ENCODE measurements around the gene THBD. TPM values are rescaled to one million over a fixed set of nuclear protein-coding genes. Genes with fewer than 3 reads are reported as not detected.

THBD gene
- total and polyA plus RNA-seq, 5 donors from 2014 or later, result not detected

DNA sequence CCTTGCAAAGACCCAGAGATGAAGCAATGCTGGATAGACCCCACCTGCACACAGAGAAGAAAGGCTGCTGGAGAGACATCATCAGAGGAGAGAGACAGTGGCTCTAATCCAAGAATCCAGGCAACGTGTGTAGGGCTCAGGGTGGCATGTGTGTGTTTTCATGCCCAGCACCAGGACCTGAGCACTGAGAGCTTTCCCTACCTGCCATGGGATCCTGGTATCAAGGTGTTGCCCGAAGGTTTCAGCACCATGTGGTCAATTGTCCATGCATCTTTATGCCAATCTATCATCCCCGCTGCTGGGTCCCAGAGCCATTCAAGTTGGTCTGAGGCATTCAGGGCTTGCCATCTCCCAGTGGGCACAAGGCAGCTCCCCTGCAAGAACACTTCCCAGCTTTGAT lies 44.1 kb upstream of the THBD start:
- Mint-ChIP-seq H3K9me3 (no peaks in the 10 kb centered on the region), H3K36me3 (no peaks in the 10 kb centered on the region), H3K27me3 (peaks cover 9% of the 10 kb centered on the region), H3K4me1 (no peaks in the 10 kb centered on the region), H3K27ac (peak overlapping the region in 1 of 3 donors; percentile 28), H3K4me3 (no peak overlapping the region)
- DNase-seq, result no peak
- H3K27ac ChIP-seq (ENCODE audit: insufficient read depth, low read length, poor library complexity, severe bottlenecking), result no peak overlapping the region
- H3K4me3 ChIP-seq (ENCODE audit: low read depth, low read length), result no peak overlapping the region
- no peaks in the 10 kb centered on the region for H3K36me3 ChIP-seq (ENCODE audit: control insufficient read depth, insufficient read depth, low read length)
- no peak for ATAC-seq (ENCODE audit: low read depth in 2 of 2)
- no peaks in the 10 kb centered on the region for H3K27me3 ChIP-seq (ENCODE audit: control insufficient read depth, insufficient read depth, low read length)
- no peaks in the 10 kb centered on the region for H3K9me3 ChIP-seq (ENCODE audit: control insufficient read depth in 2 of 2, low read length in 2 of 2)
- H3K4me1 ChIP-seq (ENCODE audit: control insufficient read depth, insufficient read depth, low read length, poor library complexity, severe bottlenecking), result no peaks in the 10 kb centered on the region

- peaks cover 0 to under 1% (median under 1%) of the 10 kb centered on the region in 4 donors for H3K4me1 Mint-ChIP-seq
- peaks cover 6% of the 10 kb centered on the region for H3K27me3 Mint-ChIP-seq
- no peak overlapping the region for H3K4me3 Mint-ChIP-seq
- H3K27me3 ChIP-seq (ENCODE audit: control insufficient read depth, insufficient read depth, low read length), result no peaks in the 10 kb centered on the region
- no peak for ATAC-seq (ENCODE audit: low read depth in 2 of 2)
- no peaks in the 10 kb centered on the region for H3K36me3 Mint-ChIP-seq
- H3K4me1 ChIP-seq (ENCODE audit: control insufficient read depth, insufficient read depth, low read length, poor library complexity, severe bottlenecking), result no peaks in the 10 kb centered on the region
- H3K27ac Mint-ChIP-seq, result peak overlapping the region in 1 of 3 donors; percentile 28
- no peaks in the 10 kb centered on the region for H3K9me3 ChIP-seq (ENCODE audit: control insufficient read depth in 2 of 2, low read length in 2 of 2)
- H3K9me3 Mint-ChIP-seq, result no peaks in the 10 kb centered on the region
- DNase-seq, result no peak
- no peaks in the 10 kb centered on the region for H3K36me3 ChIP-seq (ENCODE audit: control insufficient read depth, insufficient read depth, low read length)
- H3K27ac ChIP-seq (ENCODE audit: insufficient read depth, low read length, poor library complexity, severe bottlenecking), result no peak overlapping the region
- no peak overlapping the region for H3K4me3 ChIP-seq (ENCODE audit: low read depth, low read length)
Measured at GRCh38 chr20:23092861-23093495, 43.5 kb upstream of the THBD start.

GRCh38 chr20:23092384-23092756 lies 42.9 kb upstream of the THBD start:
- H3K36me3 Mint-ChIP-seq, result no peaks in the 10 kb centered on the region
- Histone ChIP-seq H3K9me3 (ENCODE audit: control insufficient read depth in 2 of 2, low read length in 2 of 2) (no peaks in the 10 kb centered on the region), H3K4me3 (ENCODE audit: low read depth, low read length) (no peak overlapping the region), H3K27me3 (ENCODE audit: control insufficient read depth, insufficient read depth, low read length) (no peaks in the 10 kb centered on the region), H3K4me1 (ENCODE audit: control insufficient read depth, insufficient read depth, low read length, poor library complexity, severe bottlenecking) (no peaks in the 10 kb centered on the region), H3K27ac (ENCODE audit: insufficient read depth, low read length, poor library complexity, severe bottlenecking) (no peak overlapping the region), H3K36me3 (ENCODE audit: control insufficient read depth, insufficient read depth, low read length) (no peaks in the 10 kb centered on the region)
- H3K9me3 Mint-ChIP-seq, result no peaks in the 10 kb centered on the region
- H3K27me3 Mint-ChIP-seq, result peaks cover 11% of the 10 kb centered on the region
- no peak for ATAC-seq (ENCODE audit: low read depth in 2 of 2)
- H3K27ac Mint-ChIP-seq, result no peak overlapping the region
- peaks cover 0 to 6% (median 3%) of the 10 kb centered on the region in 4 donors for H3K4me1 Mint-ChIP-seq
- H3K4me3 Mint-ChIP-seq, result no peak overlapping the region
- no peak for DNase-seq

DNA sequence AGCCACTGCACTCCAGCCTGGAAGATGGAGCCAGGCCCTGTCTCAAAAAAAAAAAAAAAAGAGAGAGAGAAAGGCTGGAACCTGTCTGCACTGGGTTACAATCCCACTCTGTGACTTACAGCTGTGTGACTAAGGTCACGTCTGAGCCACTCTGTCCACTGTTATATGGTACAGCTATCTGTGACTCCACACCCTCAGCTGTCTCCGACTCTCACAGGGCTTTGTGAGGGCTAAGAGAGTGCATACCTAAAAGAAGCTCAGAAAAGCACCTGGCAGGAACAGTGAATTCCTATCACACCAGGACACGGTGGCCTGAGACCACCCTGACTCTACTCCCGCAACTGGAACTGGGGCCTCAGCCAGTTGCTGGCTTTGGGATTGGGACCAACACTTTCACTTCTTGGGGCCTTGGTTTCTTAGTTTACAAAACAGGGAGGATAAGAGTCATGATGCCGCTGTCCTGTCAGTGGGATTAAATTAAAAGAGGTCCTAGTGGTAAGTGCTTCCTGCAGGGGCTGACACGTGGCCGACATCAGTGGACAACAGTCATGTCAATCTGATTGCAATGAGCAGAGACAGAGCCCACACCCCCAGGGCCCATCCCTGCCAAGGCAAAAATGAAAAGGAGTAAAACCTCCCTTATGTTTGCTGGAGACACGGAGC lies 42.4 kb upstream of the THBD start:
- H3K36me3 Mint-ChIP-seq, result no peaks in the 10 kb centered on the region
- no peak for DNase-seq
- Histone ChIP-seq H3K4me1 (ENCODE audit: control insufficient read depth, insufficient read depth, low read length, poor library complexity, severe bottlenecking) (peaks cover 5% of the 10 kb centered on the region), H3K27me3 (ENCODE audit: control insufficient read depth, insufficient read depth, low read length) (no peaks in the 10 kb centered on the region), H3K9me3 (ENCODE audit: control insufficient read depth in 2 of 2, low read length in 2 of 2) (no peaks in the 10 kb centered on the region), H3K27ac (ENCODE audit: insufficient read depth, low read length, poor library complexity, severe bottlenecking) (no peak overlapping the region), H3K4me3 (ENCODE audit: low read depth, low read length) (no peak overlapping the region), H3K36me3 (ENCODE audit: control insufficient read depth, insufficient read depth, low read length) (no peaks in the 10 kb centered on the region)
- peaks cover 0 to 9% (median 5%) of the 10 kb centered on the region in 4 donors for H3K4me1 Mint-ChIP-seq
- ATAC-seq (ENCODE audit: low read depth in 2 of 2), result no peak
- H3K9me3 Mint-ChIP-seq, result no peaks in the 10 kb centered on the region
- H3K4me3 Mint-ChIP-seq, result no peak overlapping the region
- peaks cover 12% of the 10 kb centered on the region for H3K27me3 Mint-ChIP-seq
- no peak overlapping the region for H3K27ac Mint-ChIP-seq

GRCh38 chr20:23090878-23091277 lies 41.4 kb upstream of the THBD start:
- no peaks in the 10 kb centered on the region for H3K9me3 ChIP-seq (ENCODE audit: control insufficient read depth in 2 of 2, low read length in 2 of 2)
- no peak overlapping the region for H3K4me3 ChIP-seq (ENCODE audit: low read depth, low read length)
- DNase-seq (no peak), ATAC-seq (ENCODE audit: low read depth in 2 of 2) (no peak)
- H3K27me3 ChIP-seq (ENCODE audit: control insufficient read depth, insufficient read depth, low read length), result no peaks in the 10 kb centered on the region
- no peaks in the 10 kb centered on the region for H3K36me3 ChIP-seq (ENCODE audit: control insufficient read depth, insufficient read depth, low read length)
- no peaks in the 10 kb centered on the region for H3K36me3 Mint-ChIP-seq
- H3K4me1 Mint-ChIP-seq, result peaks cover 0 to 15% (median 9%) of the 10 kb centered on the region in 4 donors
- peaks cover 12% of the 10 kb centered on the region for H3K27me3 Mint-ChIP-seq
- H3K27ac Mint-ChIP-seq, result no peak overlapping the region
- H3K9me3 Mint-ChIP-seq, result no peaks in the 10 kb centered on the region
- H3K4me3 Mint-ChIP-seq, result no peak overlapping the region
- peaks cover 11% of the 10 kb centered on the region for H3K4me1 ChIP-seq (ENCODE audit: control insufficient read depth, insufficient read depth, low read length, poor library complexity, severe bottlenecking)
- no peak overlapping the region for H3K27ac ChIP-seq (ENCODE audit: insufficient read depth, low read length, poor library complexity, severe bottlenecking)

DNA sequence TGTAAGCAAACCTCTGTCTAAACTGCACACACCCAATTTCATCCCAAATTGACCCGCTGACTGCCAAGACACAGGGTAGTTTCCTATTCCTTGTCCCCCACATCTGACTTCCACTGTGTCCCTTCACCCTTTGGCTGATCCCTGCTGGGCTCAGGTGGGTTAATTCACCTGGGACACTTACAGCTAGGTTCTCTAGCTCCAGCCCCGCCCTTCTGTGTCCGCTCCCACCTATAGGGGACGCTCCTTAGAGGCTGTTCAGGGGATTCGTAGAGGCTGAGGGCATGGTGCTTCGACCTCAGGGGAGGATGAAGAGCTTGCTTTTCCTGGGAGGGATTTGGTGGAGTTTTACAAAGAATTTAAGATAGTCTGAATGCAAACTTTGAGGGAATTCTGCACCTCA lies 40.7 kb upstream of the THBD start:
- Mint-ChIP-seq H3K4me1 (peaks cover 0 to 15% (median 9%) of the 10 kb centered on the region in 4 donors), H3K36me3 (no peaks in the 10 kb centered on the region), H3K27ac (no peak overlapping the region), H3K9me3 (no peaks in the 10 kb centered on the region), H3K4me3 (no peak overlapping the region), H3K27me3 (peaks cover 12% of the 10 kb centered on the region)
- Histone ChIP-seq H3K27ac (ENCODE audit: insufficient read depth, low read length, poor library complexity, severe bottlenecking) (no peak overlapping the region), H3K4me3 (ENCODE audit: low read depth, low read length) (no peak overlapping the region), H3K36me3 (ENCODE audit: control insufficient read depth, insufficient read depth, low read length) (no peaks in the 10 kb centered on the region), H3K4me1 (ENCODE audit: control insufficient read depth, insufficient read depth, low read length, poor library complexity, severe bottlenecking) (peaks cover 11% of the 10 kb centered on the region), H3K9me3 (ENCODE audit: control insufficient read depth in 2 of 2, low read length in 2 of 2) (no peaks in the 10 kb centered on the region), H3K27me3 (ENCODE audit: control insufficient read depth, insufficient read depth, low read length) (no peaks in the 10 kb centered on the region)
- no peak for ATAC-seq (ENCODE audit: low read depth in 2 of 2)
- no peak for DNase-seq

GRCh38 chr20:23088866-23089265 lies 39.4 kb upstream of the THBD start:
- Histone ChIP-seq H3K36me3 (ENCODE audit: control insufficient read depth, insufficient read depth, low read length) (no peaks in the 10 kb centered on the region), H3K9me3 (ENCODE audit: control insufficient read depth in 2 of 2, low read length in 2 of 2) (no peaks in the 10 kb centered on the region), H3K27ac (ENCODE audit: insufficient read depth, low read length, poor library complexity, severe bottlenecking) (no peak overlapping the region), H3K27me3 (ENCODE audit: control insufficient read depth, insufficient read depth, low read length) (no peaks in the 10 kb centered on the region), H3K4me1 (ENCODE audit: control insufficient read depth, insufficient read depth, low read length, poor library complexity, severe bottlenecking) (peaks cover 11% of the 10 kb centered on the region), H3K4me3 (ENCODE audit: low read depth, low read length) (no peak overlapping the region)
- Mint-ChIP-seq H3K4me1 (peaks cover 0 to 18% (median 10%) of the 10 kb centered on the region in 4 donors), H3K36me3 (no peaks in the 10 kb centered on the region), H3K4me3 (no peak overlapping the region), H3K27ac (peak overlapping the region in 1 of 3 donors; percentile 59), H3K9me3 (no peaks in the 10 kb centered on the region), H3K27me3 (peaks cover 12% of the 10 kb centered on the region)
- DNase-seq (no peak), ATAC-seq (ENCODE audit: low read depth in 2 of 2) (no peak)
